Breast epithelium (tissue), 4 donors: Measurements from ENCODE around the gene TOP3A. TPM values are rescaled to one million over a fixed set of nuclear protein-coding genes. Genes with fewer than 3 reads are reported as not detected.

ENCODE experiments used
- DNase-seq, 2 donors: peaks; one replicate each; pipeline ENCODE4 v3.0.0-alpha.2; 2019; ENCODE audit warnings: low spot score in 2 of 2
- H3K27ac ChIP-seq, 2 donors: fragments of 200-600 bp; sonication (generic) in 1 of 2; one replicate each; pipeline ENCODE4 v1.5.1; 2016 to 2019; ENCODE audit warnings: mild to moderate bottlenecking in 1 of 2
- H3K27me3 ChIP-seq, 2 donors: fragments of 200-600 bp; sonication (generic) in 1 of 2; one replicate each; pipeline versions ENCODE4 v1.5.1 to v1.6.0; 2017 to 2019; ENCODE audit warnings: control low read depth in 1 of 2, mild to moderate bottlenecking in 1 of 2
- H3K36me3 ChIP-seq: fragments of 200-600 bp; one replicate; pipeline ENCODE4 v1.5.1; 2019
- H3K4me1 ChIP-seq, 2 donors: fragments of 200-600 bp; sonication (generic); one replicate each; pipeline ENCODE4 v1.5.1; 2016 to 2019; ENCODE audit warnings: control low read depth in 1 of 2
- H3K4me3 ChIP-seq, 3 donors: fragments of 200-600 bp; sonication (generic); 1 replicate in 2 of 3; 2 replicates in 1 of 3; pipeline ENCODE4 v1.5.1; 2016 to 2019; ENCODE audit warnings: mild to moderate bottlenecking in 3 of 3, moderate library complexity in 2 of 3
- H3K9me3 ChIP-seq, 2 donors: fragments of 200-600 bp; sonication (generic) in 1 of 2; one replicate each; pipeline ENCODE4 v1.5.1; 2016 to 2019; ENCODE audit warnings: control low read depth in 1 of 2
- CTCF ChIP-seq, 3 donors: fragments of 450-650 bp; IDR thresholded peaks; one replicate each; pipeline ENCODE4 v1.5.1; 2016 to 2017; ENCODE audit warnings: antibody characterized with exemption in 3 of 3, mild to moderate bottlenecking in 3 of 3, moderate library complexity in 3 of 3
- POLR2A ChIP-seq: fragments of 450-650 bp; IDR thresholded peaks from one replicate; pipeline ENCODE4 v1.6.1; 2016; ENCODE audit warnings: antibody characterized with exemption, mild to moderate bottlenecking, moderate library complexity
- POLR2AphosphoS5 ChIP-seq, 3 donors: sonication (generic); formaldehyde crosslinking; IDR thresholded peaks; one replicate each; pipeline ENCODE4 v1.6.1; 2017; ENCODE audit warnings: antibody characterized with exemption in 3 of 3
- intact Hi-C: fragments of 100-400 bp; cut with DNase I; formaldehyde crosslinking; loops from one replicate; pipeline ENCODE4 v1.15.1; 2023; ENCODE audit warnings: low total_unique reads
- total RNA-seq, 3 donors: library from RNA; depleted of rRNA; stranded (reverse); fragments of >200 nt; gene quantifications; one replicate each; pipeline ENCODE4 v1.1.0, GENCODE V29; 2016

Gene TOP3A
- total RNA-seq, 3 donors from 2014 or later, result 25.9 to 46.5 (median 30.1) TPM

- Histone ChIP-seq H3K4me1 (peaks cover 0 to 3% of the 10 kb centered on the region in 2 donors), H3K27ac (peak overlapping the region; percentile 77 to 94), H3K9me3 (no peaks in the 10 kb centered on the region), H3K36me3 (no peaks in the 10 kb centered on the region), H3K4me3 (peak overlapping the region in 1 of 3 donors; percentile 86), H3K27me3 (no peaks in the 10 kb centered on the region)
- TF ChIP-seq POLR2AphosphoS5 (IDR thresholded peaks at IDR 0.05) (no peak), POLR2A (no peak), CTCF (IDR thresholded peaks at IDR 0.05) (no peak)
- intact Hi-C loops, result no loop called here
- DNase-seq, result no peak
Measured at GRCh38 chr17:18224053-18224386, 90.8 kb downstream of the TOP3A start.

Other genes with a start within 250 kb of the TOP3A start
- 10 to 100 TPM; 36.4 to 42.0 (median 40.3) TPM for gene DRG2, start 227.0 kb downstream of the TOP3A start, total RNA-seq
- gene MYO15A, start 206.2 kb downstream of the TOP3A start, total RNA-seq, result 1 to 10 TPM; 1.2 to 2.9 (median 2.2) TPM
- 10 to 100 TPM; 80.0 to 90.0 (median 82.3) TPM for gene ALKBH5, start 131.2 kb downstream of the TOP3A start, total RNA-seq
- gene LLGL1, start 89.4 kb downstream of the TOP3A start, total RNA-seq, result 10 to 100 TPM; 16.0 to 21.6 (median 18.4) TPM
- 100 to 1,000 TPM; 235 to 298 (median 293) TPM for gene FLII, start 56.3 kb downstream of the TOP3A start, total RNA-seq
- 10 to 100 TPM in 2 of 3 donors, 1 to 10 TPM in 1; 9.8 to 29.6 (median 19.0) TPM for gene MIEF2, start 54.3 kb downstream of the TOP3A start, total RNA-seq
- gene SMCR8, start 299 bp upstream of the TOP3A start, total RNA-seq, result 10 to 100 TPM; 16.4 to 20.9 (median 16.8) TPM
- gene SHMT1, start 48.6 kb upstream of the TOP3A start, total RNA-seq, result 100 to 1,000 TPM in 1 of 3 donors, 10 to 100 TPM in 2; 38.3 to 144 (median 47.1) TPM
- under 1 TPM in 2 of 3 donors, not detected in 1; 0.32 to 0.73 TPM for gene EVPLL, start 62.8 kb upstream of the TOP3A start, total RNA-seq
- 1 to 10 TPM in 1 of 3 donors, not detected in 2; 2.0 TPM for gene LGALS9C, start 161.8 kb upstream of the TOP3A start, total RNA-seq